Prostate gland (tissue), 2 donors: ENCODE data around the gene NXF1. TPM values are rescaled to one million over a fixed set of nuclear protein-coding genes. Genes with fewer than 3 reads are reported as not detected.

Experiments used
- DNase-seq: peaks from one replicate; pipeline ENCODE4 v3.0.0-alpha.2; 2019; ENCODE audit warnings: low spot score
- H3K27ac ChIP-seq, 2 donors: fragments of 200-600 bp; sonication (generic); 2 replicates each; pipeline ENCODE4 v1.5.1; 2017 to 2019
- H3K27me3 ChIP-seq: fragments of 200-600 bp; sonication (generic); replicated peaks from 2 replicates; pipeline ENCODE4 v1.5.1; 2019; ENCODE audit not compliant: insufficient read depth
- H3K36me3 ChIP-seq, 2 donors: fragments of 200-600 bp; sonication (generic); 1 replicate in 1 of 2; 2 replicates in 1 of 2; pipeline versions ENCODE4 v1.5.1 to v1.8.1; 2017 to 2019
- H3K4me1 ChIP-seq: fragments of 200-600 bp; sonication (generic); replicated peaks from 2 replicates; pipeline ENCODE4 v1.5.1; 2019
- H3K4me3 ChIP-seq, 2 donors: fragments of 200-600 bp; sonication (generic); 2 replicates each; pipeline ENCODE4 v1.5.1; 2017 to 2019
- H3K9me3 ChIP-seq: fragments of 200-600 bp; sonication (generic); 2 replicates; pipeline ENCODE4 v1.5.1; 2017
- CTCF ChIP-seq, 4 experiments: fragments of 200-600 bp in 2 of 4; fragments of 450-650 bp in 2 of 4; sonication (generic) in 2 of 4; IDR thresholded peaks; 1 replicate in 3 of 4; 2 replicates in 1 of 4; pipeline ENCODE4 v1.5.1; 2016 to 2019; ENCODE audit warnings: antibody characterized with exemption in 4 of 4, mild to moderate bottlenecking in 2 of 4, moderate library complexity in 2 of 4
- POLR2A ChIP-seq: fragments of 450-650 bp; IDR thresholded peaks from one replicate; pipeline ENCODE4 v1.6.1; 2016; ENCODE audit warnings: antibody characterized with exemption, mild to moderate bottlenecking
- POLR2AphosphoS5 ChIP-seq: sonication (generic); formaldehyde crosslinking; IDR thresholded peaks from one replicate; pipeline ENCODE4 v1.6.1; 2017; ENCODE audit warnings: antibody characterized with exemption
- WGBS: methylation state at CpG from one replicate; pipeline ENCODE4 v1.1.5; 2018; 5-methylcytosine and 5-hydroxymethylcytosine counted together
- intact Hi-C: fragments of 100-400 bp; cut with DNase I; formaldehyde crosslinking; loops from one replicate; pipeline ENCODE4 v1.14.2; 2022
- total RNA-seq, 2 donors: library from RNA; depleted of rRNA; stranded (reverse); fragments of >200 nt; gene quantifications; one replicate each; pipeline ENCODE4 v1.1.0, GENCODE V29; 2016

Gene NXF1
- total RNA-seq, 2 donors from 2014 or later, result 75.6 to 98.2 TPM

GRCh38 chr11:62788991-62789390, 16.2 kb downstream of the NXF1 start:
- no peaks in the 10 kb centered on the region for H3K9me3 ChIP-seq
- intact Hi-C loops, result loop anchor here (5.0 kb wide), 1 partner anchor 93 kb away; the partner anchor contains the start of gene SLC3A2
- H3K27me3 ChIP-seq, result no peaks in the 10 kb centered on the region
- peaks cover 4 to 9% of the 10 kb centered on the region in 2 donors for H3K36me3 ChIP-seq
- no peak overlapping the region for H3K4me3 ChIP-seq
- peak overlapping the region in 1 of 2 donors; percentile 98 for H3K27ac ChIP-seq
- 65% methylated on average over 5 of the region's 5 CpGs for WGBS
- TF ChIP-seq POLR2A (no peak), CTCF (IDR thresholded peaks at IDR 0.05) (no peak), POLR2AphosphoS5 (no peak)
- H3K4me1 ChIP-seq, result peaks cover 25% of the 10 kb centered on the region
- DNase-seq, result no peak

- under 1% methylated on average over 51 of the region's 88 CpGs for WGBS
These were observed 18.1 kb downstream of the NXF1 start, which contains the start of gene TMEM179B for GRCh38 chr11:62787005-62787759. Gene TMEM179B (plus strand): TSS chr11:62787402. CDS start chr11:62787432, 30 bp downstream.

GRCh38 chr11:62786318-62787004, 18.8 kb downstream of the NXF1 start:
- Histone ChIP-seq H3K27ac (peak overlapping the region; percentile 94 to 98), H3K4me1 (peaks cover 19% of the 10 kb centered on the region), H3K9me3 (no peaks in the 10 kb centered on the region), H3K36me3 (peaks cover 4 to 9% of the 10 kb centered on the region in 2 donors), H3K27me3 (no peaks in the 10 kb centered on the region), H3K4me3 (peak overlapping the region; percentile 90 to 93)
- peak; percentile 87 for DNase-seq
- TF ChIP-seq POLR2A, result no peak
- TF ChIP-seq POLR2AphosphoS5, result peak; percentile 55
- peak; percentile 89 to 99 (median 94) for TF ChIP-seq CTCF (IDR thresholded peaks at IDR 0.05)
- 2% methylated on average over 42 of the region's 51 CpGs for WGBS
- intact Hi-C loops, result loop anchor here (2.0 to 5.0 kb wide), 2 partner anchors 76 to 96 kb away; partner anchors contain the start of gene SLC3A2

More at GRCh38 chr11:62787005-62787759, 18.1 kb downstream of the NXF1 start, which contains the start of gene TMEM179B:
- Histone ChIP-seq H3K27ac (peak within 1 kb of the TSS; percentile 94 to 98), H3K4me1 (peaks cover 20% of the 10 kb centered on the region), H3K4me3 (peak within 1 kb of the TSS; percentile 90 to 93), H3K36me3 (peaks cover 4 to 9% of the 10 kb centered on the region in 2 donors), H3K9me3 (no peaks in the 10 kb centered on the region), H3K27me3 (no peaks in the 10 kb centered on the region)
- peak; percentile 99 for DNase-seq
- intact Hi-C loops, result loop anchor here (2.0 to 5.0 kb wide), 2 partner anchors 76 to 95 kb away; partner anchors contain the start of gene SLC3A2
- TF ChIP-seq POLR2AphosphoS5 (peak; percentile 100), CTCF (IDR thresholded peaks at IDR 0.05) (peak in 3 of 4 experiments; percentile 34 to 77 (median 59)), POLR2A (peak; percentile 98)

GRCh38 chr11:62782753-62783152, 22.5 kb downstream of the NXF1 start:
- intact Hi-C loops, result no loop called here
- no peaks in the 10 kb centered on the region for H3K27me3 ChIP-seq
- WGBS, result 96% methylated on average over 5 of the region's 7 CpGs
- TF ChIP-seq CTCF (IDR thresholded peaks at IDR 0.05) (no peak), POLR2A (no peak), POLR2AphosphoS5 (no peak)
- no peaks in the 10 kb centered on the region for H3K9me3 ChIP-seq
- H3K4me3 ChIP-seq, result no peak overlapping the region
- DNase-seq, result no peak
- H3K27ac ChIP-seq, result no peak overlapping the region
- H3K36me3 ChIP-seq, result no peaks in the 10 kb centered on the region
- H3K4me1 ChIP-seq, result peaks cover 7% of the 10 kb centered on the region
